ENCODE measurements around the gene TTC34. TPM values are rescaled to one million over a fixed set of nuclear protein-coding genes. Genes with fewer than 3 reads are reported as not detected.
"Not testable (repeated sequence)": the region's sequence is repeated elsewhere in the genome, so short reads cannot be mapped to it uniquely, and the experiment has no call there.

TTC34 gene
- total and polyA plus RNA-seq, 4 donors: 0.55 to 1.3 (median 0.95) TPM; not detected in 1

DNA sequence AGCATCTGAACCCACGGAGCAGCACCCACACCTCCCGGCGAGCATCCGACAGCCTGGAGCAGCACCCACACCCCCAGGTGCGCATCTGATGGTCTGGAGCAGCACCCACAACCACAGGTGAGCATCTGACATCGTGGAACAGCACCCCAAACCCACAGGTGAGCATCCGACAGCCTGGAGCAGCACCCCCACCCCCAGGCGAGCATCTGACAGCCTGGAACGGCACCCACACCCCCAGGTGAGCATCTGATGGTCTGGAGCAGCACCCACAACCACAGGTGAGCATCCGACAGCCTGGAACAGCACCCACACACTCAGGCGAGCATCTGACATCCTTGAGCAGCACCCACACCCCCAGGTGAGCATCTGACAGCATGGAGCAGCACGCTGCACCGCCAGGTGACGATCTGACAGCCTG, 114.3 kb downstream of the TTC34 start:
- WGBS, 2 donors: 52 to 59% methylated on average over 14 of the region's 14 CpGs
- ATAC-seq (ENCODE audit: low FRiP score); H3K27me3 ChIP-seq (ENCODE audit: control insufficient read depth in 1 of 2, insufficient read depth in 2 of 2, low read length in 1 of 2); H3K36me3 ChIP-seq (ENCODE audit: control insufficient read depth in 1 of 2, insufficient read depth in 2 of 2, low read length in 1 of 2); H3K27ac ChIP-seq (ENCODE audit: low read depth in 1 of 2, low read length in 2 of 2); H3K4me1 ChIP-seq (ENCODE audit: control insufficient read depth in 1 of 2, insufficient read depth in 2 of 2, low read length in 2 of 2); intact Hi-C loops (cut with DNase I); H3K9me3 ChIP-seq (ENCODE audit: control insufficient read depth, low read length); H3K4me3 ChIP-seq (ENCODE audit: low read length in 2 of 2): not testable (repeated sequence)
- peak; percentile 46 to 67 for DNase-seq

DNA sequence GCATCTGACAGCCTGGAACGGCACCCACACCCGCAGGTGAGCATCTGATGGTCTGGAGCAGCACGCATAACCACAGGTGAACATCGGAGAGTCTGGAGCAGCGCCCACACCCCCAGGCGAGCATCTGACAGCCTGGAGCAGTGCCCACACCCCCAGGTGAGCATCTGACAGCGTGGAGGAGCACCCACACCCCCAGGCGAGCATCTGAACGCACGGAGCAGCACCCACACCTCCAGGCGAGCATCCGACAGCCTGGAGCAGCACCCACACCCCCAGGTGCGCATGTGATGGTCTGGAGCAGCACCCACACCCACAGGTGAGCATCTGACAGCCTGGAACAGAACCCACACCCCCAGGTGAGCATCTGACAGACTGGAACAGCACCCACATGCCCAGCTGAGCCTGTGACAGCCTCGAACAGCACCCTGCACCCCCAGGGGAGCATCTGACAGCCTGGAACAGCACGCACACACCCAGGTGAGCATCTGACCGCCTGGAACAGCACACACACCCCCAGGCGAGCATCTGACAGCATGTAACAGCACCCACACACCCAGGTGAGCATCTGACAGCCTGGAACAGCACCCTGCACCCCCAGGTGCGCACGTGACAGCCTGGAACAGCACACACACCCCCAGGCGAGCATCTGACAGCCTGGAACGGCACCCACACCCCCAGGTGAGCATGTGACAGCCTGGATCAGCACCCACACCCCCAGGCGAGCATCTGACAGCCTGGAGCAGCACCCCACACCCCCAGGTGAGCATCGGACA, 115.2 kb downstream of the TTC34 start:
- H3K4me3 ChIP-seq (ENCODE audit: low read length in 2 of 2); intact Hi-C loops (cut with DNase I); H3K4me1 ChIP-seq (ENCODE audit: control insufficient read depth in 1 of 2, insufficient read depth in 2 of 2, low read length in 2 of 2); ATAC-seq (ENCODE audit: low FRiP score); DNase-seq; H3K9me3 ChIP-seq (ENCODE audit: control insufficient read depth, low read length); H3K36me3 ChIP-seq (ENCODE audit: control insufficient read depth in 1 of 2, insufficient read depth in 2 of 2, low read length in 1 of 2); H3K27me3 ChIP-seq (ENCODE audit: control insufficient read depth in 1 of 2, insufficient read depth in 2 of 2, low read length in 1 of 2); H3K27ac ChIP-seq (ENCODE audit: low read depth in 1 of 2, low read length in 2 of 2): not testable (repeated sequence)
- WGBS, 2 donors: 43 to 46% methylated on average over 19 to 22 of the region's 23 CpGs

DNA sequence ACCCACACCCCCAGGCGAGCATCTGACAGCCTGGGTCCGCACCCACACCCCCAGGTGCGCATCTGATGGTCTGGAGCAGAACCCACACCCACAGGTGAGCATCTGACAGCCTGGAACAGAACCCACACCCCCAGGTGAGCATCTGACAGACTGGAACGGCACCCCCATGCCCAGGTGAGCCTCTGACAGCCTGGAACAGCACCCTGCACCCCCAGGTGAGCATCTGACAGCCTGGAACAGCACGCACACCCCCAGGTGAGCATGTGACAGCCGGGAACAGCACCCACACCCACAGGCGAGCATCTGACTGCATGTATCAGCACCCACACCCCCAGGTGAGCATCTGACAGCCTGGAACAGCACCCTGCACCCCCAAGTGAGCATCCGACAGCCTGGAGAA, 115.8 kb downstream of the TTC34 start:
- H3K27ac ChIP-seq (ENCODE audit: low read depth in 1 of 2, low read length in 2 of 2); H3K9me3 ChIP-seq (ENCODE audit: control insufficient read depth, low read length); ATAC-seq (ENCODE audit: low FRiP score); H3K4me3 ChIP-seq (ENCODE audit: low read length in 2 of 2); H3K27me3 ChIP-seq (ENCODE audit: control insufficient read depth in 1 of 2, insufficient read depth in 2 of 2, low read length in 1 of 2); H3K4me1 ChIP-seq (ENCODE audit: control insufficient read depth in 1 of 2, insufficient read depth in 2 of 2, low read length in 2 of 2); H3K36me3 ChIP-seq (ENCODE audit: control insufficient read depth in 1 of 2, insufficient read depth in 2 of 2, low read length in 1 of 2); intact Hi-C loops (cut with DNase I); DNase-seq: not testable (repeated sequence)
- WGBS, 2 donors: 35 to 42% methylated on average over 4 to 5 of the region's 8 CpGs

DNA sequence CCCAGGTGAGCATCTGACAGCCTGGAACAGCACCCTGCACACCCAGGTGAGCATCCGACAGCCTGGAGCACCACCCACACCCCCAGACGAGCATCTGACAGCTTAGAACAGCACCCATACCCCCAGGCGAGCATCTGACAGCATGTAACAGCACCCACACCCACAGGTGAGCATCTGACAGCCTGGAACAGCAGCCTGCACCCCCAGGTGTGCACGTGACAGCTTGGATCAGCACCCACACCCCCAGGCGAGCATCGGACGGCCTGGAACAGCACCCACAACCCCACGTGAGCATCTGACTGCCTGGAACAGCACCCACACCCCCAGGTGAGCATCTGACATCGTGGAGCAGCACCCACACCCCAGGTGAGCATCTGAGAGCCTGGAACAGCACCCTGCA, 116.6 kb downstream of the TTC34 start:
- H3K4me3 ChIP-seq (ENCODE audit: low read length in 2 of 2); ATAC-seq (ENCODE audit: low FRiP score); intact Hi-C loops (cut with DNase I); H3K27me3 ChIP-seq (ENCODE audit: control insufficient read depth in 1 of 2, insufficient read depth in 2 of 2, low read length in 1 of 2); H3K9me3 ChIP-seq (ENCODE audit: control insufficient read depth, low read length); H3K27ac ChIP-seq (ENCODE audit: low read depth in 1 of 2, low read length in 2 of 2); H3K36me3 ChIP-seq (ENCODE audit: control insufficient read depth in 1 of 2, insufficient read depth in 2 of 2, low read length in 1 of 2); H3K4me1 ChIP-seq (ENCODE audit: control insufficient read depth in 1 of 2, insufficient read depth in 2 of 2, low read length in 2 of 2): not testable (repeated sequence)
- peak in 1 of 2 donors; percentile 17 for DNase-seq
- WGBS, 2 donors: 33 to 39% methylated on average over 9 of the region's 9 CpGs

DNA sequence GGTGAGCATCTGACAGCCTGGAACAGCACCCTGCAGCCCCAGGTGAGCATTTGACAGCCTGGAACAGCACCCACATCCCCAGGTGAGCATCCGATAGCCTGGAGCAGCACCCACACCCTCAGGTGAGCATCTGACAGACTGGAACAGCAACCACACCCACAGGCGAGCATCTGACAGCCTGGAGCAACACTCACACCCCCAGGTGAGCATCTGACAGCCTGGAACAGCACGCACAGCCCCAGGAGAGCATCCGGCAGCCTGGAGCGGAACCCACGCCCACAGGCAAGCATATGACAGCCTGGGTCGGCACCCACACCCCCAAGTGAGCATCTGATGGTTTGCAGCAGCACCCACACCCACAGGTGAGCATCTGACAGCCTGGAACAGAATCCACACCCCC, 117.5 kb downstream of the TTC34 start:
- peak; percentile 74 to 83 for DNase-seq
- not testable (repeated sequence) for ATAC-seq (ENCODE audit: low FRiP score); H3K4me1 ChIP-seq (ENCODE audit: control insufficient read depth in 1 of 2, insufficient read depth in 2 of 2, low read length in 2 of 2)

DNA sequence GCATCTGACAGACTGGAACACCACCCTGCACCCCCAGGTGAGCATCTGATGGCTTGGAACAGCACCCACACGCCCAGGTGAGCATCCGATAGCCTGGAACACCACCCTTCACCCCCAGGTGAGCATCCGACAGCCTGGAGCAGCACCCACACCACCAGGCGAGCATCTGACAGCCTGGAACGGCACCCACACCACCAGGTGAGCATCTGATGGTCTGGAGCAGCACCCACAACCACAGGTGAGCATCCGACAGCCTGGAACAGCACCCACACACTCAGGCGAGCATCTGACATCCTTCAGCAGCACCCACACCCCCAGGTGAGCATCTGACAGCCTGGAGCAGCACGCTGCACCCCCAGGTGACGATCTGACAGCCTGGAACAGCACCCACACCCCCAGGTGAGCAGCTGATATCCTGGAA, 118.2 kb downstream of the TTC34 start:
- H3K27me3 ChIP-seq (ENCODE audit: control insufficient read depth in 1 of 2, insufficient read depth in 2 of 2, low read length in 1 of 2); H3K4me1 ChIP-seq (ENCODE audit: control insufficient read depth in 1 of 2, insufficient read depth in 2 of 2, low read length in 2 of 2); H3K4me3 ChIP-seq (ENCODE audit: low read length in 2 of 2); ATAC-seq (ENCODE audit: low FRiP score); H3K27ac ChIP-seq (ENCODE audit: low read depth in 1 of 2, low read length in 2 of 2); H3K9me3 ChIP-seq (ENCODE audit: control insufficient read depth, low read length); H3K36me3 ChIP-seq (ENCODE audit: control insufficient read depth in 1 of 2, insufficient read depth in 2 of 2, low read length in 1 of 2); intact Hi-C loops (cut with DNase I): not testable (repeated sequence)
- peak; percentile 40 to 50 for DNase-seq
- WGBS, 2 donors: 36 to 39% methylated on average over 8 of the region's 9 CpGs

More for the DNA sequence above, 117.5 kb downstream of the TTC34 start:
- H3K27ac ChIP-seq (ENCODE audit: low read depth in 1 of 2, low read length in 2 of 2); H3K36me3 ChIP-seq (ENCODE audit: control insufficient read depth in 1 of 2, insufficient read depth in 2 of 2, low read length in 1 of 2); H3K4me3 ChIP-seq (ENCODE audit: low read length in 2 of 2); H3K27me3 ChIP-seq (ENCODE audit: control insufficient read depth in 1 of 2, insufficient read depth in 2 of 2, low read length in 1 of 2); H3K9me3 ChIP-seq (ENCODE audit: control insufficient read depth, low read length); intact Hi-C loops (cut with DNase I): not testable (repeated sequence)
- WGBS, 2 donors: 57 to 63% methylated on average over 7 of the region's 7 CpGs

DNA sequence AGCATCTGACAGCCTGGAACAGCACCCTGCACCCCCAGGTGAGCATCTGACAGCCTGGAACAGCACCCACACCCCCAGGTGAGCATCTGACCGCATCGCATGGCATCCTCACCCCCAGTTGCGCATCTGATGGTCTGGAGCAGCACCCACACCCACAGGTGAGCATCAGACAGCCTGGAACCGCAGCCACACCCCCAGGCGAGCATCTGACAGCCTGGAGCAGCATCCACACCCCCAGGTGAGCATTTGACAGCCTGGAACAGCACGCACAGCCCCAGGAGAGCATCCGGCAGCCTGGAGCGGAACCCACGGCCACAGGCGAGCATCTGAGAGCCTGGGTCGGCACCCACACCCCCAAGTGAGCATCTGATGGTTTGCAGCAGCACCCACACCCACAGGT, 118.6 kb downstream of the TTC34 start:
- H3K27me3 ChIP-seq (ENCODE audit: control insufficient read depth in 1 of 2, insufficient read depth in 2 of 2, low read length in 1 of 2); H3K27ac ChIP-seq (ENCODE audit: low read depth in 1 of 2, low read length in 2 of 2); H3K36me3 ChIP-seq (ENCODE audit: control insufficient read depth in 1 of 2, insufficient read depth in 2 of 2, low read length in 1 of 2); intact Hi-C loops (cut with DNase I); DNase-seq; H3K4me3 ChIP-seq (ENCODE audit: low read length in 2 of 2); H3K4me1 ChIP-seq (ENCODE audit: control insufficient read depth in 1 of 2, insufficient read depth in 2 of 2, low read length in 2 of 2); H3K9me3 ChIP-seq (ENCODE audit: control insufficient read depth, low read length); ATAC-seq (ENCODE audit: low FRiP score): not testable (repeated sequence)
- WGBS, 2 donors: no CpG with 5 or more reads among the region's 11 CpGs

DNA sequence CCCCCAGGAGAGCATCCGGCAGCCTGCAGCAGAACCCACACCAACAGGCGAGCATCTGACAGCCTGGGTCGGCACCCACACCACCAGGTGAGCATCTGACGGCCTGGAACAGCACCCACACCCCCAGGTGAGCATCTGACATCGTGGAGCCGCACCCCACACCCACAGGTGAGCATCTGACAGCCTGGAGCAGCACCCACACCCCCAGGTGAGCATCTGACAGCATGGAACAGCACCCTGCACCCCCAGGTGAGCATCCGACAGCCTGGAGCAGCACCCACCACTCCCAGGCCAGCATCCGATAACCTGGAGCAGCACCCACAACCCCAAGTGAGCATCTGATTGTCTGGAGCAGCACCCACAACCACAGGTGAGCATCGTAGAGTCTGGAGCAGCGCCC, 124.8 kb downstream of the TTC34 start:
- H3K9me3 ChIP-seq (ENCODE audit: control insufficient read depth, low read length); H3K36me3 ChIP-seq (ENCODE audit: control insufficient read depth in 1 of 2, insufficient read depth in 2 of 2, low read length in 1 of 2); H3K27me3 ChIP-seq (ENCODE audit: control insufficient read depth in 1 of 2, insufficient read depth in 2 of 2, low read length in 1 of 2); H3K4me3 ChIP-seq (ENCODE audit: low read length in 2 of 2); H3K4me1 ChIP-seq (ENCODE audit: control insufficient read depth in 1 of 2, insufficient read depth in 2 of 2, low read length in 2 of 2); intact Hi-C loops (cut with DNase I); H3K27ac ChIP-seq (ENCODE audit: low read depth in 1 of 2, low read length in 2 of 2); DNase-seq; ATAC-seq (ENCODE audit: low FRiP score): not testable (repeated sequence)
- WGBS, 2 donors: 31% methylated on average over 3 of the region's 10 CpGs; no CpG with 5 or more reads in 1 of the 2 donors

DNA sequence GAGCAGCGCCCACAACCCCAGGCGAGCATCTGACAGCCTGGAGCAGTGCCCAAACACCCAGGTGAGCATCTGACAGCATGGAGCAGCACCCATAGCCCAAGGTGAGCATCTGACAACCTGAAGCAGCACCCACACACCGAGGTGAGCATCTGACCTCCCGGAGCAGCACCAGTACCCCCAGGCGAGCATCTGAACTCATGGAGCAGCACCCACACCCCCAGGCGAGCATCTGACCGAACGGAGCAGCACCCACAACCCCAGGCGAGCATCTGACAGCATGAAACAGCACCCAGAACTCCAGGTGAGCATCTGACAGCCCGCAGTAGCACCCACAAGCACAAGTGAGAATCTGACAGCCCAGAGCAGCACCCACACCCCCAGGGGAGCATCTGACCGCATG, 129.8 kb downstream of the TTC34 start:
- intact Hi-C loops (cut with DNase I); ATAC-seq (ENCODE audit: low FRiP score): not testable (repeated sequence)
- peak; percentile 51 to 82 for DNase-seq

More for the DNA sequence above, 129.8 kb downstream of the TTC34 start:
- not testable (repeated sequence) for H3K4me1 ChIP-seq (ENCODE audit: control insufficient read depth in 1 of 2, insufficient read depth in 2 of 2, low read length in 2 of 2); H3K27me3 ChIP-seq (ENCODE audit: control insufficient read depth in 1 of 2, insufficient read depth in 2 of 2, low read length in 1 of 2); H3K36me3 ChIP-seq (ENCODE audit: control insufficient read depth in 1 of 2, insufficient read depth in 2 of 2, low read length in 1 of 2); H3K9me3 ChIP-seq (ENCODE audit: control insufficient read depth, low read length); H3K4me3 ChIP-seq (ENCODE audit: low read length in 2 of 2); H3K27ac ChIP-seq (ENCODE audit: low read depth in 1 of 2, low read length in 2 of 2)
- 58 to 64% methylated on average over 7 of the region's 11 CpGs for WGBS, 2 donors
